HCT116 (cell line): Measurements from ENCODE around the gene SWAP70. TPM values are rescaled to one million over a fixed set of nuclear protein-coding genes. Genes with fewer than 3 reads are reported as not detected.

Experiments used
- ATAC-seq: fragments of 200-7000 bp; cut with Tn5 transposase; 2 replicates; pipeline ENCODE4 v1.9.1; 2020; ENCODE audit warnings: mild to moderate bottlenecking, moderate library complexity
- BruUV-seq: library from RNA; stranded (reverse); fragments of 400-500 nt; replicated peaks from 2 replicates; lab custom pipeline; 2021; lab: Mats Ljungman, UMichigan
- CTCF ChIA-PET: fragments of 300-600 bp; sonication (Branson Sonifier 250); formaldehyde crosslinking; loops from one replicate; lab custom pipeline; 2021; ENCODE audit warnings: antibody characterized with exemption; lab: Charles Lee
- POLR2A ChIA-PET: fragments of 300-600, 350-600 bp; sonication (Branson Sonifier 250); formaldehyde crosslinking; loops from one replicate; lab custom pipeline; 2021; ENCODE audit warnings: antibody characterized with exemption; lab: Charles Lee
- RAD21 ChIA-PET, 2 experiments: fragments of 300-600 bp; sonication (Branson Sonifier 250); formaldehyde crosslinking; loops; one replicate each; lab custom pipeline; 2023; ENCODE audit warnings: low total read pairs in 2 of 2; ENCODE audit not compliant: uncharacterized antibody in 2 of 2, unreplicated experiment in 2 of 2, low non-redundant PET in 1 of 2; lab: Charles Lee
- DNase-seq: peaks from one replicate; pipeline ENCODE4 v3.0.0-alpha.2; 2010; ENCODE audit warnings: low read depth, low spot score
- H2AFZ ChIP-seq: fragments of 200-600 bp; shearing (Covaris generic), sonication (generic); 2 replicates; pipeline ENCODE4 v1.6.1; 2017; ENCODE audit warnings: low read depth, mixed run types, mixed read lengths, antibody characterized with exemption, low read length; ENCODE audit not compliant: poor library complexity, severe bottlenecking
- H3K27ac ChIP-seq: 2 replicates; pipeline ENCODE4 v1.5.1; 2012; ENCODE audit warnings: low read depth, low read length
- H3K27me3 ChIP-seq: fragments of 200-600 bp; sonication (generic); 2 replicates; pipeline ENCODE4 v1.6.1; 2016; ENCODE audit warnings: mixed run types, low read length, mixed read lengths; ENCODE audit not compliant: insufficient read depth
- H3K36me3 ChIP-seq, 2 experiments: fragments of 200-500 bp in 1 of 2; fragments of 200-600 bp in 1 of 2; sonication (Bioruptor generic) in 1 of 2; sonication (generic) in 1 of 2; 2 replicates each; pipeline versions ENCODE4 v1.5.1 to v1.6.1; 2014 to 2016; ENCODE audit warnings: low read length in 2 of 2, inconsistent platforms in 1 of 2, mixed read lengths in 1 of 2, mixed run types in 1 of 2; ENCODE audit not compliant: insufficient read depth in 2 of 2, control insufficient read depth in 1 of 2
- H3K4me1 ChIP-seq, 2 experiments: fragments of 200-600 bp in 1 of 2; sonication (generic) in 1 of 2; 2 replicates each; pipeline versions ENCODE4 v1.5.1 to v1.6.1; 2012 to 2017; ENCODE audit warnings: low read length in 2 of 2, inconsistent platforms in 1 of 2, mild to moderate bottlenecking in 1 of 2, mixed read lengths in 1 of 2, mixed run types in 1 of 2, moderate library complexity in 1 of 2; ENCODE audit not compliant: insufficient read depth in 2 of 2, control insufficient read depth in 1 of 2
- H3K4me2 ChIP-seq: fragments of 200-600 bp; sonication (generic); 2 replicates; pipeline ENCODE4 v1.6.1; 2017; ENCODE audit warnings: mixed run types, low read length, mixed read lengths
- H3K4me3 ChIP-seq, 2 experiments: fragments of 200-600 bp in 1 of 2; sonication (generic) in 1 of 2; replicated peaks in 1 of 2; 2 replicates each; pipeline ENCODE4 v1.5.1; 2011 to 2016; ENCODE audit warnings: low read length in 2 of 2, control low read depth in 1 of 2, low read depth in 1 of 2, mild to moderate bottlenecking in 1 of 2, mixed read lengths in 1 of 2, mixed run types in 1 of 2
- H3K79me2 ChIP-seq: fragments of 200-600 bp; sonication (generic); 2 replicates; pipeline ENCODE4 v1.6.1; 2017; ENCODE audit warnings: mild to moderate bottlenecking, mixed run types, low read length, moderate library complexity, mixed read lengths; ENCODE audit not compliant: insufficient read depth
- H3K9ac ChIP-seq: fragments of 200-600 bp; sonication (generic); 2 replicates; pipeline ENCODE4 v1.6.1; 2016; ENCODE audit warnings: low read length, mixed read lengths
- H3K9me2 ChIP-seq: fragments of 200-600 bp; sonication (generic), shearing (Covaris generic); 2 replicates; pipeline ENCODE4 v1.6.1; 2017; ENCODE audit warnings: mixed run types, mild to moderate bottlenecking, moderate library complexity; ENCODE audit not compliant: insufficient read depth
- H3K9me3 ChIP-seq, 2 experiments: fragments of 200-500 bp in 1 of 2; fragments of 200-600 bp in 1 of 2; sonication (Bioruptor generic) in 1 of 2; sonication (generic) in 1 of 2; 2 replicates each; pipeline ENCODE4 v1.6.1; 2014 to 2017; ENCODE audit warnings: low read length in 2 of 2, mixed read lengths in 2 of 2, inconsistent platforms in 1 of 2, low read depth in 1 of 2, mild to moderate bottlenecking in 1 of 2, mixed run types in 1 of 2, moderate library complexity in 1 of 2; ENCODE audit not compliant: control insufficient read depth in 1 of 2, insufficient read depth in 1 of 2
- H4K20me1 ChIP-seq: fragments of 200-600 bp; sonication (generic), shearing (Covaris generic); 2 replicates; pipeline ENCODE4 v1.6.1; 2017; ENCODE audit warnings: mixed run types, mild to moderate bottlenecking, moderate library complexity; ENCODE audit not compliant: insufficient read depth
- ELF1 ChIP-seq: IDR thresholded peaks from 2 replicates; pipeline ENCODE4 v1.6.1; 2012; ENCODE audit warnings: low read depth, borderline replicate concordance
- EZH2 ChIP-seq: fragments of 200-600 bp; sonication (generic); IDR thresholded peaks from 2 replicates; pipeline ENCODE4 v1.6.1; 2017; ENCODE audit warnings: antibody characterized with exemption, mixed run types
- JUND ChIP-seq: IDR thresholded peaks from 2 replicates; pipeline ENCODE4 v1.6.1; 2012
- MAX ChIP-seq: IDR thresholded peaks from 2 replicates; pipeline ENCODE4 v1.6.1; 2012
- POLR2AphosphoS5 ChIP-seq: IDR thresholded peaks from 2 replicates; pipeline ENCODE4 v1.6.1; 2011; ENCODE audit warnings: mild to moderate bottlenecking, low read depth, low read length, moderate library complexity
- RAD21 ChIP-seq: IDR thresholded peaks from 2 replicates; pipeline ENCODE4 v1.6.1; 2012; ENCODE audit warnings: low read depth, mild to moderate bottlenecking
- ZFX ChIP-seq: fragments of 450-650 bp; IDR thresholded peaks from 2 replicates; pipeline ENCODE4 v1.6.1; 2017
- intact Hi-C: fragments of 100-400 bp; cut with micrococcal nuclease; formaldehyde crosslinking; loops from 2 replicates; pipeline ENCODE4 v1.10.0; 2022
- total RNA-seq: library from RNA; stranded (reverse); gene quantifications from one replicate; pipeline ENCODE4 v1.2.1, GENCODE V29; 2021; ENCODE audit not compliant: unreplicated experiment

SWAP70 gene
- total RNA-seq, 1 experiment from 2014 or later, result 20.6 TPM

GRCh38 chr11:9662273-9662672 is 1.6 kb upstream of the SWAP70 start:
- Histone ChIP-seq H3K27ac (no peak overlapping the region), H2AFZ (no peak overlapping the region), H3K4me1 (peaks cover 6 to 13% of the 10 kb centered on the region in 2 experiments), H3K79me2 (peaks cover 19% of the 10 kb centered on the region), H3K4me2 (no peak overlapping the region)
- CTCF ChIA-PET, result no interaction called here
- ATAC-seq, result no peak
- TF ChIP-seq EZH2 (no peak), RAD21 (no peak)
- TF ChIP-seq, all 23 proteins: peak for 0
- Histone ChIP-seq H3K36me3 (no peaks in the 10 kb centered on the region), H3K9me3 (peaks cover 0 to 7% of the 10 kb centered on the region in 2 experiments; a peak in 1 of 4 replicates), H4K20me1 (no peaks in the 10 kb centered on the region), H3K9ac (no peak overlapping the region), H3K4me3 (no peak overlapping the region), H3K9me2 (no peaks in the 10 kb centered on the region), H3K27me3 (no peaks in the 10 kb centered on the region)
- POLR2A ChIA-PET, result no interaction called here
- no peak for DNase-seq
- RAD21 ChIA-PET, result no interaction called here
- no TSS peak for BruUV-seq
- intact Hi-C loops, result no loop called here

DNA sequence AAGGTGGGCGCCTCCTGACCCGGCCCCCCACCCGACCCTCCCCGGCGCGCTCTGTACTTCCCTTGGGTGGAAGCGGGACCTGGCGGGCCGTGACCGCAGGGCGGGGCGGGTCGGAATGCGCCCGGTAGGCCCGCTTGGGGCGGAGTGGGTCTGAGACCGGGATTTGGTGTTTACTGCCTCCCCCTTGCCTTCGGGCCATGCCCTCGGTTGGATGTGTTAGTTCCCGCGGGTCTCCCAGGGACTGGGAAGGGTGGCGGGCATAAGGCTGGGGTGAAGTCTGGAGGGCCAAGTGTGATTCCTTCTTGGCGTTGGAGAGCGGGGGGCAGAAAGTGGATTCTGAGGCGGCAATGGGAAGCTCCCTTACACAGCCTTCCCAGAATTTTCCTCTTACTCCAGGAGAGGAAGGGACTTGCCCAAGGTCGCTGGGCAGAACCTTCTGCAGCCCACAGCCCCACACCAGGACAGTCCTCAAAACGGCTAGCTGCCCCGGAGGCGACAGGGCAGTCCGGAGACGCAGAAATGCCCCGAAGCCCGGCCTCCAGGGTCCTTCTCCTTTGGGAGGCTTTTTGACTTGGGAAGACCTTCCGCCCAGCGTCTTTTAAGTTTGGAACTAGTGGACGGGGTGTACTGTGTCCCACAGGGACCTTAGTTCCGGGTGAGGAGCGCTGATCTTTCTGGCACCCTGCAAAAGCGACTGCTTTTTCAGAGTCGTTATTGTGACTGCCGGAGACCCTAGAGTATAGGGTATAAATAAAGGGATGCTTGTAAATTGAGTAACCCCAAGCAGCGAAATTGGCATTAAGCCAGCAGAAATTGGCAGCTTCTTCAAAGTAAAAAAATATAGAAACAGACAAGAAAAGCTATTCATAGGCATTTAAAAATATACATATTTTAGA is 647 bp downstream of the SWAP70 start:
- Histone ChIP-seq H3K79me2 (peaks cover 29% of the 10 kb centered on the region), H3K9me3 (peaks cover 0 to 7% of the 10 kb centered on the region in 2 experiments; a peak in 1 of 4 replicates), H3K4me1 (peaks cover 6 to 13% of the 10 kb centered on the region in 2 experiments), H3K27me3 (no peaks in the 10 kb centered on the region), H3K4me3 (peak overlapping the region; percentile 61 to 69), H3K27ac (peak overlapping the region; percentile 60), H3K9ac (peak overlapping the region; percentile 66), H3K4me2 (peak overlapping the region; percentile 89), H4K20me1 (0 out of 2 replicates have a peak, but pooled peaks cover 3% of the 10 kb centered on the region), H3K9me2 (no peaks in the 10 kb centered on the region), H2AFZ (no peak overlapping the region), H3K36me3 (no peaks in the 10 kb centered on the region)
- BruUV-seq, result no TSS peak
- TF ChIP-seq JUND (no peak), EZH2 (no peak), POLR2AphosphoS5 (no peak), MAX (no peak), ZFX (0 out of 2 replicates have a peak, but pooled peaks have one; percentile 27), ELF1 (no peak)
- ATAC-seq (peak; percentile 69), DNase-seq (no peak)
- POLR2A ChIA-PET, result no interaction called here
- RAD21 ChIA-PET, result no interaction called here
- CTCF ChIA-PET, result no interaction called here
- intact Hi-C loops, result no loop called here
